C4-2B (cell line): Measurements from ENCODE around the gene CDH19.

ENCODE experiments used
- H3K27ac ChIP-seq: fragments of 450-650 bp; 2 replicates; pipeline ENCODE4 v1.5.1; 2017
- ZFX ChIP-seq: fragments of 450-650 bp; IDR thresholded peaks from 2 replicates; pipeline ENCODE4 v1.6.1; 2017
- TF ChIP-seq, protein P1 (sequence below): fragments of 450-650 bp; conservative IDR thresholded peaks from 2 replicates; pipeline ENCODE4 v1.5.1; 2017; ENCODE audit warnings: mild to moderate bottlenecking

Gene CDH19

GRCh38 chr18:66638856-66639629, 35.2 kb upstream of the CDH19 start:
- TF ChIP-seq ZFX, result no peak
- TF ChIP-seq, protein P1, sequence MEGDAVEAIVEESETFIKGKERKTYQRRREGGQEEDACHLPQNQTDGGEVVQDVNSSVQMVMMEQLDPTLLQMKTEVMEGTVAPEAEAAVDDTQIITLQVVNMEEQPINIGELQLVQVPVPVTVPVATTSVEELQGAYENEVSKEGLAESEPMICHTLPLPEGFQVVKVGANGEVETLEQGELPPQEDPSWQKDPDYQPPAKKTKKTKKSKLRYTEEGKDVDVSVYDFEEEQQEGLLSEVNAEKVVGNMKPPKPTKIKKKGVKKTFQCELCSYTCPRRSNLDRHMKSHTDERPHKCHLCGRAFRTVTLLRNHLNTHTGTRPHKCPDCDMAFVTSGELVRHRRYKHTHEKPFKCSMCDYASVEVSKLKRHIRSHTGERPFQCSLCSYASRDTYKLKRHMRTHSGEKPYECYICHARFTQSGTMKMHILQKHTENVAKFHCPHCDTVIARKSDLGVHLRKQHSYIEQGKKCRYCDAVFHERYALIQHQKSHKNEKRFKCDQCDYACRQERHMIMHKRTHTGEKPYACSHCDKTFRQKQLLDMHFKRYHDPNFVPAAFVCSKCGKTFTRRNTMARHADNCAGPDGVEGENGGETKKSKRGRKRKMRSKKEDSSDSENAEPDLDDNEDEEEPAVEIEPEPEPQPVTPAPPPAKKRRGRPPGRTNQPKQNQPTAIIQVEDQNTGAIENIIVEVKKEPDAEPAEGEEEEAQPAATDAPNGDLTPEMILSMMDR, result no peak
- no peak overlapping the region for H3K27ac ChIP-seq

- TF ChIP-seq, protein P1, result no peak
- TF ChIP-seq ZFX, result no peak
- no peak overlapping the region for H3K27ac ChIP-seq
Measured at GRCh38 chr18:66635342-66635741, 31.5 kb upstream of the CDH19 start.

DNA sequence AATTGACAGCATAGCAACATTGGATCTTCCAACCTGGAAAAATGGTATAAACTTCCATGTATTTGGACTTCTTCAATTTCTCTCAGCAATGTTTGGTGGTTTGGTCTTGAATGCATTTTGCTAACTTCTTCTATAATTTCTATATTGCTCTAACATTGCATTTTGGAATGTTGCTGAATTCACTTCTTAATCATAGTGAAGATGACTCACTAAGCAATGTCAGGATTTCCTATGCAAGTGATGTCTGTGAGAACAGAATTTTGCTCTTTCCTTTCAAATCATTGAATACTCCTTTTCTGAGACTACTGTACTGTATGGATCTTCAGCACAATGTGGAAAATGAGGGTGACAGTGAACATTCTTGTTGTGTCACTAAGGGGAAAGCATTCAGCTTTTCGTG, 28.9 kb upstream of the CDH19 start:
- TF ChIP-seq ZFX, result no peak
- TF ChIP-seq, protein P1, result no peak
- no peak overlapping the region for H3K27ac ChIP-seq

- TF ChIP-seq ZFX, result no peak
- TF ChIP-seq, protein P1, result no peak
- no peak overlapping the region for H3K27ac ChIP-seq
Measured at GRCh38 chr18:66630831-66631230, 26.9 kb upstream of the CDH19 start.

GRCh38 chr18:66623821-66624220, 19.9 kb upstream of the CDH19 start:
- no peak overlapping the region for H3K27ac ChIP-seq
- TF ChIP-seq ZFX, result no peak
- TF ChIP-seq, protein P1, result no peak

DNA sequence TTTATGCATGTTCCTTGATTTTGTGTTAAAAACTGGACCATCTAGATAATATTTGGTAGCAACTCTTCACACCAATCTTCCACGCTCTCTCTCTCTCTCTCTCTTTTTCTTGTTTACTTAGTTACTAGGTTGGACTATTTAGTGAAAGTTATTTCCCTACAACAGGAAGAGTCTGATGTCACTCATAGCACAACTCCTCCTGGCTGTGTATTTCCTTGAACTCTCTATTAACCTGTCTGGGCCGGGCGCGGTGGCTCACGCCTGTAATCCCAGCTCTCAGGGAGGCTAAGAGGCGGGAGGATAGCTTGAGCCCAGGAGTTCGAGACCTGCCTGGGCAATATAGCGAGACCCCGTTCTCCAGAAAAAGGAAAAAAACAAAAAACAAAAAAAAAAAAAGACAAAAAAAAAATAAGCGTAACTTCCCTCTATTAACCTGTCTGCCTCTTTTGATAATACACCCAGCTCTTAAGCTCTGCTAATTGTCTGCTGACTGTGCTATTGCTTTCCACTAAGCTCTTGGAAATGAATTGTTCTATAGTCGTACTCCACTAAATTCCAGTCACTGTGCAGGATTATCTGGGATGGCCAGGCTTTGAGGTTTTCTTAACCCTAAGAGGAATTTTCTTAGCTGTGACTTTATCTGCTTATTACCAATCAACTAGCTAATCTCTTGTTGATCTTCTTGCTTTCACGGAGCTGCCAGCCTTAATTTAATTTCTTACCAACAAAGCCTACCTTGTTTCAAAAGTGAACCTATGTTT, 18.1 kb upstream of the CDH19 start:
- TF ChIP-seq, protein P1, result no peak
- no peak for TF ChIP-seq ZFX
- H3K27ac ChIP-seq, result no peak overlapping the region

- H3K27ac ChIP-seq, result no peak overlapping the region
- TF ChIP-seq, protein P1, result peak; percentile 76
- TF ChIP-seq ZFX, result no peak
Measured at GRCh38 chr18:66616523-66616983, 12.7 kb upstream of the CDH19 start.
